Tibial artery (tissue), 4 donors: ENCODE measurements around the gene FARSA.
A peak's percentile ranks its signal among the peaks of the same experiment; 100 is the strongest.

ENCODE experiments used
- DNase-seq, 2 donors: peaks; one replicate each; pipeline ENCODE4 v3.0.0-alpha.2; 2019
- H3K27ac ChIP-seq, 2 donors: fragments of 200-600 bp; sonication (generic) in 1 of 2; 1 replicate in 1 of 2; 2 replicates in 1 of 2; pipeline ENCODE4 v1.5.1; 2018 to 2019; ENCODE audit warnings: mild to moderate bottlenecking in 1 of 2
- H3K27me3 ChIP-seq, 2 donors: fragments of 200-600 bp; sonication (generic) in 1 of 2; one replicate each; pipeline versions ENCODE4 v1.5.1 to v1.6.0; 2016 to 2019
- H3K36me3 ChIP-seq, 3 donors: fragments of 200-600 bp; sonication (generic) in 2 of 3; one replicate each; pipeline ENCODE4 v1.5.1; 2016 to 2019; ENCODE audit warnings: mild to moderate bottlenecking in 2 of 3
- H3K4me1 ChIP-seq, 4 donors: fragments of 200-600 bp; sonication (generic) in 2 of 4; 1 replicate in 3 of 4; 2 replicates in 1 of 4; pipeline ENCODE4 v1.5.1; 2016 to 2019
- H3K4me3 ChIP-seq, 2 donors: fragments of 200-600 bp; sonication (generic) in 1 of 2; 1 replicate in 1 of 2; 2 replicates in 1 of 2; pipeline ENCODE4 v1.5.1; 2018 to 2019; ENCODE audit warnings: mild to moderate bottlenecking in 2 of 2
- H3K9me3 ChIP-seq, 3 donors: fragments of 200-600 bp; sonication (generic) in 1 of 3; one replicate each; pipeline ENCODE4 v1.5.1; 2016 to 2019
- CTCF ChIP-seq, 2 experiments: fragments of 200-600 bp in 1 of 2; fragments of 450-650 bp in 1 of 2; IDR thresholded peaks; one replicate each; pipeline ENCODE4 v1.5.1; 2017 to 2019; ENCODE audit warnings: antibody characterized with exemption in 2 of 2, mild to moderate bottlenecking in 1 of 2, moderate library complexity in 1 of 2
- intact Hi-C: fragments of 100-400 bp; cut with DNase I; formaldehyde crosslinking; loops from one replicate; pipeline ENCODE4 v1.15.0; 2023; ENCODE audit warnings: low total_unique reads

Gene FARSA

GRCh38 chr19:12937927-12938778 lies 4.6 kb upstream of the FARSA start, which contains the start of gene CALR:
Gene CALR (plus strand): TSS chr19:12938609. CDS start chr19:12938680, 71 bp downstream.
- Histone ChIP-seq H3K36me3 (peaks cover 29 to 34% (median 31%) of the 10 kb centered on the region in 3 donors), H3K4me3 (peak within 1 kb of the TSS; percentile 91), H3K4me1 (peaks cover 0 to 45% (median 35%) of the 10 kb centered on the region in 4 donors), H3K9me3 (no peaks in the 10 kb centered on the region), H3K27me3 (no peaks in the 10 kb centered on the region), H3K27ac (peak within 1 kb of the TSS; percentile 92 to 93)
- peak; percentile 100 for DNase-seq
- no peak for TF ChIP-seq CTCF (IDR thresholded peaks at IDR 0.05)
- intact Hi-C loops = no loop called here

GRCh38 chr19:12937093-12937926 lies 3.8 kb upstream of the FARSA start:
- intact Hi-C loops = no loop called here
- peak in 1 of 2 donors; percentile 57 for DNase-seq
- peaks cover 0 to 49% (median 41%) of the 10 kb centered on the region in 4 donors for H3K4me1 ChIP-seq

GRCh38 chr19:12936582-12936981 lies 3.1 kb upstream of the FARSA start:
- no peaks in the 10 kb centered on the region for H3K9me3 ChIP-seq
- peaks cover 0 to 50% (median 43%) of the 10 kb centered on the region in 4 donors for H3K4me1 ChIP-seq
- no peak for DNase-seq
- TF ChIP-seq CTCF (IDR thresholded peaks at IDR 0.05) = no peak
- H3K27ac ChIP-seq = no peak overlapping the region
- H3K4me3 ChIP-seq = no peak overlapping the region
- H3K36me3 ChIP-seq = peaks cover 17 to 19% (median 19%) of the 10 kb centered on the region in 3 donors
- intact Hi-C loops = no loop called here
- no peaks in the 10 kb centered on the region for H3K27me3 ChIP-seq

More at GRCh38 chr19:12937093-12937926, 3.8 kb upstream of the FARSA start:
- TF ChIP-seq CTCF (IDR thresholded peaks at IDR 0.05) = no peak
- peak overlapping the region; percentile 91 for H3K4me3 ChIP-seq
- H3K27me3 ChIP-seq = no peaks in the 10 kb centered on the region
- no peaks in the 10 kb centered on the region for H3K9me3 ChIP-seq
- H3K36me3 ChIP-seq = peaks cover 24 to 26% (median 25%) of the 10 kb centered on the region in 3 donors
- peak overlapping the region; percentile 42 to 64 for H3K27ac ChIP-seq

GRCh38 chr19:12935071-12935470 lies 1.6 kb upstream of the FARSA start:
- Histone ChIP-seq H3K27ac (no peak overlapping the region), H3K36me3 (peaks cover 5 to 14% (median 9%) of the 10 kb centered on the region in 3 donors), H3K27me3 (no peaks in the 10 kb centered on the region), H3K9me3 (no peaks in the 10 kb centered on the region), H3K4me1 (peaks cover 0 to 36% (median 33%) of the 10 kb centered on the region in 4 donors), H3K4me3 (no peak overlapping the region)
- no peak for DNase-seq
- intact Hi-C loops = no loop called here
- TF ChIP-seq CTCF (IDR thresholded peaks at IDR 0.05) = no peak

- Histone ChIP-seq H3K9me3 (no peaks in the 10 kb centered on the region), H3K27ac (peak overlapping the region; percentile 85 to 86), H3K36me3 (peaks cover 23 to 34% (median 29%) of the 10 kb centered on the region in 3 donors), H3K4me3 (peak overlapping the region; percentile 91 to 99), H3K27me3 (no peaks in the 10 kb centered on the region), H3K4me1 (peaks cover 0 to 23% (median 22%) of the 10 kb centered on the region in 4 donors)
- no peak for TF ChIP-seq CTCF (IDR thresholded peaks at IDR 0.05)
- DNase-seq = no peak
- intact Hi-C loops = no loop called here
Observed at GRCh38 chr19:12932392-12933286, 872 bp downstream of the FARSA start.
